ENCODE results near the gene SEMA4F. TPM values are rescaled to one million over a fixed set of nuclear protein-coding genes. Genes with fewer than 3 reads are reported as not detected.

The SEMA4F gene
- total RNA-seq, 1 donor from 2014 or later: 17.4 TPM

DNA sequence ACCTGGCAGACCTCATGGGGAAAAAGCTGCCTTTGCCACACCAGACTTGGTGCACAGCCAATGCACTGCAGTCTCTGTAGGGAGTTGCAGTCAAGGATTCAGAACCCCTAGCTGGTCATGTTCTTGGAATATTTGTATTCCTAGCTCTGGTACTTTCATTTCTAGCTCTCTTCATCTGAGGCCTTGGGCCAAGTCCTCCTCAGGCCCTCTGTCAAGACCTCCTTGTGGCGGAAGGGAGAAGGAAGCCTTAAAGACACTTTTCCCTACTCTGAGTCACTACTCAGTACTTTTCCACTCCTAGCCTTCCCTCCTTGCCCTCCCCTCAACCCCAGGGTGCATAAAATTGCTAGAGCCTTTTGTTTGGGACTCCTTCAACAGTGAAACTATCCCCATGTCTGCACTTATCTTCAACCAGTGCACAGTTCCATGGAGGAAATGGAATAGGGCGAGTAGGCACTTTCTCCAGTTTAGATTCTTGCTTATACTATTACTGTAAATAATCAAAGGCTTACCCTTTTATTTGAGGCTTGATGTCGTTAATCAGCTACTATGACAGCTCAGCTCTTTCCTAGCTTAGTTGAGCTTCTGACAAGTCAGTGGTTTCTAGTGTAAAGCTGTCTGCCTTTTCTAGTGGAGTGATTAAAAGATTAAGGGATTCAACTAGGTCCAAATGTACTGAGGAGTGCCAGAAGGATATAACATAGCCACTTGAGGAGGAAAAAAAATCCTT is 21.7 kb upstream of the SEMA4F start:
- peaks cover 17% of the 10 kb centered on the region for H3K27me3 Mint-ChIP-seq (ENCODE audit: low read depth)

DNA sequence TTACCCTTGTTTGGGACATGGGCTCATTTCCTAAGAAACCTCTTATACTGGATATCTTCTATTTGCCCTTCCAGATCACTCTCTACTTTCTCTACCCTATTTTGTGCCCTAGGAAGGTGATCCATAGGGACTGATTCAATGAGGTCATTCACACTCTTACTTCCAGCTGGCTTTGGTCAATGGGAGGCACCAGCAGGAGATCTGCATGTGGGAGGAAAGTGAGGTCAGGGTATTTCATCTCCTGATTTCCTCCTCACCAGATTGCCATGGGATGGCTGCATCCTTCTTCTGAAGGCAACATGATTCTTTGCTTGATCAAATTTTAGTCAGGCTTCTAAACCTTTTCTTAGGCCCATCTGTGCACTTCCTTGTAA is 21.1 kb upstream of the SEMA4F start:
- Mint-ChIP-seq H3K9me3 (ENCODE audit: low read depth) (peaks cover 2% of the 10 kb centered on the region), H3K27me3 (ENCODE audit: low read depth) (peaks cover 17% of the 10 kb centered on the region)

More for the DNA sequence above, 21.7 kb upstream of the SEMA4F start:
- H3K36me3 Mint-ChIP-seq (ENCODE audit: low read depth): no peaks in the 10 kb centered on the region
- peaks cover 2% of the 10 kb centered on the region for H3K9me3 Mint-ChIP-seq (ENCODE audit: low read depth)
- H3K27ac Mint-ChIP-seq (ENCODE audit: unreplicated experiment): no peak overlapping the region
- TF ChIP-seq, protein P1, sequence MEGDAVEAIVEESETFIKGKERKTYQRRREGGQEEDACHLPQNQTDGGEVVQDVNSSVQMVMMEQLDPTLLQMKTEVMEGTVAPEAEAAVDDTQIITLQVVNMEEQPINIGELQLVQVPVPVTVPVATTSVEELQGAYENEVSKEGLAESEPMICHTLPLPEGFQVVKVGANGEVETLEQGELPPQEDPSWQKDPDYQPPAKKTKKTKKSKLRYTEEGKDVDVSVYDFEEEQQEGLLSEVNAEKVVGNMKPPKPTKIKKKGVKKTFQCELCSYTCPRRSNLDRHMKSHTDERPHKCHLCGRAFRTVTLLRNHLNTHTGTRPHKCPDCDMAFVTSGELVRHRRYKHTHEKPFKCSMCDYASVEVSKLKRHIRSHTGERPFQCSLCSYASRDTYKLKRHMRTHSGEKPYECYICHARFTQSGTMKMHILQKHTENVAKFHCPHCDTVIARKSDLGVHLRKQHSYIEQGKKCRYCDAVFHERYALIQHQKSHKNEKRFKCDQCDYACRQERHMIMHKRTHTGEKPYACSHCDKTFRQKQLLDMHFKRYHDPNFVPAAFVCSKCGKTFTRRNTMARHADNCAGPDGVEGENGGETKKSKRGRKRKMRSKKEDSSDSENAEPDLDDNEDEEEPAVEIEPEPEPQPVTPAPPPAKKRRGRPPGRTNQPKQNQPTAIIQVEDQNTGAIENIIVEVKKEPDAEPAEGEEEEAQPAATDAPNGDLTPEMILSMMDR (IDR thresholded peaks at IDR 0.05): no peak
- no peak for DNase-seq (ENCODE audit: low spot score)
- H3K4me3 Mint-ChIP-seq (ENCODE audit: unreplicated experiment): no peak overlapping the region
- H3K4me1 Mint-ChIP-seq (ENCODE audit: low read depth): peaks cover 5% of the 10 kb centered on the region

DNA sequence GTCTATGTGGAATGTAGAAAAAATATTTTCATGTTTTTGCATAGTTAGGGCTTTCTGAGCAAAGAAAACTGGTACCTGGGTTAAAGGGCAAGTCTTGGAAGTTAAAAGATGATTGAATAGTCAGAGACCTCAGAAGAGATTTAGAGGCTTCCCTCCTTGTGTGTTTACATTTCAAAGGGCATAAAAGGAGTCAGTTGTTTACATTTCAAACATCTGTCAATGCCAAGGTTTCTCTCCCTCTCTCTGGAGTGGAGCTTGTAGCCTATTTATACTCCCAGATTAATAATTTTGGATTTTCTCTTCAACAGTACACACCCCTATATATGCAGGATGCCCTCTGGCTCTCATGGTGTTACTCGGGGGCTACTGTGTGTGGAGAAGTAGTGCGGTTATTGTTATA is 14.5 kb upstream of the SEMA4F start:
- no peak for DNase-seq (ENCODE audit: low spot score)
- no peak overlapping the region for H3K27ac Mint-ChIP-seq (ENCODE audit: unreplicated experiment)
- H3K9me3 Mint-ChIP-seq (ENCODE audit: low read depth): no peaks in the 10 kb centered on the region
- TF ChIP-seq, protein P1 (IDR thresholded peaks at IDR 0.05): no peak
- H3K4me1 Mint-ChIP-seq (ENCODE audit: low read depth): no peaks in the 10 kb centered on the region
- H3K4me3 Mint-ChIP-seq (ENCODE audit: unreplicated experiment): no peak overlapping the region
- peaks cover 40% of the 10 kb centered on the region for H3K27me3 Mint-ChIP-seq (ENCODE audit: low read depth)
- H3K36me3 Mint-ChIP-seq (ENCODE audit: low read depth): no peaks in the 10 kb centered on the region

More for the DNA sequence above, 21.1 kb upstream of the SEMA4F start:
- Mint-ChIP-seq H3K27ac (ENCODE audit: unreplicated experiment) (no peak overlapping the region), H3K4me3 (ENCODE audit: unreplicated experiment) (no peak overlapping the region), H3K36me3 (ENCODE audit: low read depth) (no peaks in the 10 kb centered on the region), H3K4me1 (ENCODE audit: low read depth) (peaks cover 5% of the 10 kb centered on the region)
- TF ChIP-seq, protein P1 (IDR thresholded peaks at IDR 0.05): no peak
- DNase-seq (ENCODE audit: low spot score): no peak

DNA sequence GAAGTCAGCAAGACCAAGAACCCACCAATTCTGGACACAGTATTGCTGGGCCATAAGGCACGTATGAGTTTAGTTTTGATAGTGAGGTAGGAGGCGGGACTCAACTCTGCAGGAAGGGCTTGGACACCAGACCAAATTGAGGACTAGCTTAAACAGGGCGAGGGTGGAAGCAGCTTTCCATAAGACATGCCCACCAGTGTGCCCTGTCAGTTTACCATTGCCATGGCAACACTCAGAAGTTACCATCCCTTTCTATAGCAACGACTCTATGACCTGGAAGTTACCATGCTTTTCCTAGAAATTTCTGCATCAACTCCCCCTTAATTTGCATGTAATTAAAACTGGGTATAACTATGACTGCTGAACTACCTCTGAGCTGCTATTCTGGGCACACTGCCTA is 8.7 kb upstream of the SEMA4F start:
- DNase-seq (ENCODE audit: low spot score): no peak
- H3K27me3 Mint-ChIP-seq (ENCODE audit: low read depth): peaks cover 16% of the 10 kb centered on the region

DNA sequence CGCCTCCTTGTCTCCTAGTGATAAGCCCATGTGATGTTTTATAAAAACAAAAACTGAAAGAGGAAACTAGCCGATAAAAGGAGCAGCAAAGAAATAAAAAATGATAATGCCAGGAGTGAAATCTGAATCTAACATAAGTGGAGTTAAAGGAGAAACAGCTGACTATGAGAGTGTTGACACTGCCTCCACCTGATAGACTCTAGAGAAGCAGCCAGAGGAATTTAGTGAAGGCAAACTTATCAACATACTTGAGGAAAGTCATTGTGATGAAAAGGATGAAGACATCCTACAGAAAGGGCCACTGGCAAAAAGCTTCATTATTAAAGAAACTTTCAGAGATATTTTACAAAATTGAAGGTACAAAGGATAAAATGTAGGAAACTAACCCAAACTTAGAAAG is 7.8 kb upstream of the SEMA4F start:
- Mint-ChIP-seq H3K4me1 (ENCODE audit: low read depth) (peaks cover 11% of the 10 kb centered on the region), H3K27ac (ENCODE audit: unreplicated experiment) (no peak overlapping the region), H3K36me3 (ENCODE audit: low read depth) (no peaks in the 10 kb centered on the region), H3K9me3 (ENCODE audit: low read depth) (no peaks in the 10 kb centered on the region), H3K27me3 (ENCODE audit: low read depth) (peaks cover 9% of the 10 kb centered on the region), H3K4me3 (ENCODE audit: unreplicated experiment) (no peak overlapping the region)
- DNase-seq (ENCODE audit: low spot score): no peak
- TF ChIP-seq, protein P1 (IDR thresholded peaks at IDR 0.05): peak; percentile 22

More for the DNA sequence above, 8.7 kb upstream of the SEMA4F start:
- no peaks in the 10 kb centered on the region for H3K9me3 Mint-ChIP-seq (ENCODE audit: low read depth)
- no peak overlapping the region for H3K27ac Mint-ChIP-seq (ENCODE audit: unreplicated experiment)
- peaks cover 11% of the 10 kb centered on the region for H3K4me1 Mint-ChIP-seq (ENCODE audit: low read depth)
- TF ChIP-seq, protein P1 (IDR thresholded peaks at IDR 0.05): no peak
- H3K36me3 Mint-ChIP-seq (ENCODE audit: low read depth): no peaks in the 10 kb centered on the region
- no peak overlapping the region for H3K4me3 Mint-ChIP-seq (ENCODE audit: unreplicated experiment)

Measured in chondrocyte (in vitro differentiated cells).